Activated T-cell treated with anti-CD3 and anti-CD28 coated beads for 1 hour (primary cell): Measurements from ENCODE around the gene PRDM16.

ENCODE experiments used
- DNase-seq: peaks from one replicate; pipeline ENCODE4 v3.0.0-alpha.2; 2020; ENCODE audit warnings: low read depth

Gene PRDM16

GRCh38 chr1:3183411-3183810 lies 114.4 kb downstream of the PRDM16 start:
- DNase-seq: no peak

GRCh38 chr1:3183813-3184212 lies 114.8 kb downstream of the PRDM16 start:
- no peak for DNase-seq

- no peak for DNase-seq
Observed at GRCh38 chr1:3184666-3185065, 115.7 kb downstream of the PRDM16 start.

- DNase-seq: no peak
Observed at GRCh38 chr1:3185896-3186525, 117.0 kb downstream of the PRDM16 start.

- no peak for DNase-seq
Observed at GRCh38 chr1:3186526-3186921, 117.5 kb downstream of the PRDM16 start.

GRCh38 chr1:3187415-3188149 lies 118.6 kb downstream of the PRDM16 start:
- no peak for DNase-seq

- no peak for DNase-seq
Observed at GRCh38 chr1:3188150-3188971, 119.4 kb downstream of the PRDM16 start.

- no peak for DNase-seq
Observed at GRCh38 chr1:3190256-3191041, 121.4 kb downstream of the PRDM16 start.

GRCh38 chr1:3192361-3192760 lies 123.4 kb downstream of the PRDM16 start:
- DNase-seq: no peak

GRCh38 chr1:3192825-3193224 lies 123.8 kb downstream of the PRDM16 start:
- DNase-seq: no peak

- no peak for DNase-seq
Observed at GRCh38 chr1:3193811-3194210, 124.8 kb downstream of the PRDM16 start.

- DNase-seq: no peak
Observed at GRCh38 chr1:3194760-3195479, 125.9 kb downstream of the PRDM16 start.

- DNase-seq: no peak
Observed at GRCh38 chr1:3195480-3195815, 126.4 kb downstream of the PRDM16 start.

- no peak for DNase-seq
Observed at GRCh38 chr1:3195966-3196515, 127.0 kb downstream of the PRDM16 start.

GRCh38 chr1:3196577-3197245 lies 127.7 kb downstream of the PRDM16 start:
- no peak for DNase-seq

- no peak for DNase-seq
Observed at GRCh38 chr1:3197781-3198316, 128.8 kb downstream of the PRDM16 start.

GRCh38 chr1:3198371-3199271 lies 129.6 kb downstream of the PRDM16 start:
- no peak for DNase-seq

- DNase-seq: no peak
Observed at GRCh38 chr1:3204725-3205124, 135.7 kb downstream of the PRDM16 start.

GRCh38 chr1:3205815-3206214 lies 136.8 kb downstream of the PRDM16 start:
- DNase-seq: no peak
